Inflammatory macrophage treated with lipopolysaccharide for 4 hours (primary cell): ENCODE measurements around the gene GJC1.
"Not testable (repeated sequence)": the region's sequence is repeated elsewhere in the genome, so short reads cannot be mapped to it uniquely, and the experiment has no call there.

ENCODE experiments used
- DNase-seq: peaks from one replicate; pipeline ENCODE4 v3.0.0-alpha.2; 2020

GJC1 gene

DNA sequence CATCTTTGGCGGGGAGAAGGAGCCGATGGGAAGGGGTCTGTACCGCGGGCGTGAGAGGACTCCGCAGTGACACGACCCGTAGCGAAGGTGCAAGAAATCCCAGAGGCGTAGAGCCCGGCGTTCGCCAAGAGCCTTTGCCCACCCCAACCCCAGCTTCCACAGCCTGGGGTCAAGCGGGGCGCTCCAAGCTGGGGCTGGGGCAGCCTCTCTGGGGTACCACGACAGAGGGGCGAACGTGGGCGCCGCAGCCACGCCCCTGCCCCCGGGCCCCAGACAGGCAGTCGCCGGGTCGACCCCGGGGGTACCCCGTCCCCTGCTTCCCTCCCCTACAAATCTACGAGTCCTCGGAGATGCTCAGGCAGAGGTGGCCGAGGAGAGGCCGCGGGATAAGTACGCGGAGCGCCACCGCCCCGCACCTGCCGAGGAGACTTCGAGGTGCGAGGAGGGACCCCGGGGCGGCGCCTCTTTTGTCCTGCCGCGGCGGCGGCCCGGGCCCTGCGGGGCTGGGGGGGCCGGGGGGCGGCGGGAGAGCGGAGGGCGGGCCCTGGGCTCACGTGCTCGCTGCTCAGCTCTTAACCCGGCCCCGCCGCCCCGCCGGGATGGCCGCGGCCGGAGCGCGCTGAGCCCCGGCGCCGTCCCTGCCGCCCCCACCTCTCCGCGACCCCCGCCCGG lies 71.5 kb downstream of the GJC1 start, which contains the start of gene ADAM11:
TSS of gene ADAM11 (plus strand) at position 575 of the 672 bp plus-strand sequence. CDS start 212 bp downstream, outside the sequence.
- no peak for DNase-seq

GRCh38 chr17:44757918-44758413 lies 72.1 kb downstream of the GJC1 start:
- no peak for DNase-seq

GRCh38 chr17:44757045-44757917 lies 72.8 kb downstream of the GJC1 start:
- DNase-seq: no peak

GRCh38 chr17:44755180-44755579 lies 74.9 kb downstream of the GJC1 start:
- DNase-seq: not testable (repeated sequence)

DNA sequence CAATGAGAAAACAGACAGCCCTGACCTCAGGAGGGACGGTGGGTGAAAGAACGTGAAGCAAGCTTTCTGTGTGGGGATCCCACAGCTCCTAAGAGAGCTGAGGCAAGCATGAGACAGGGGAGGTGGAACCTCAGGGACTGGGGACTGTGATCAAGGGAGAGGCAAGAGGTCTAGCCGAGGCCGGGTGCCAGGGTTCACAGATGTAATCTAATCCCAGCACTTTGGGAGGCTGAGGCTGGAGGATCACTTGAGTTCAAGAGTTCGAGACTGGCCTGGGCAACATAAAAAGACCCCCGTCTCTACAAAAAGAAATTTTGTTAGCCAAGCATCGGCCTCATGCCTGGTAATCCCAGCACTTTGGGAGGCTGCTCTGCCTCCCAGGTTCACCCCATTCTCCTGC lies 75.8 kb downstream of the GJC1 start:
- no peak for DNase-seq

- DNase-seq: no peak
Measured at GRCh38 chr17:44752953-44753861, 76.9 kb downstream of the GJC1 start.

- no peak for DNase-seq
Measured at GRCh38 chr17:44751806-44752205, 78.3 kb downstream of the GJC1 start.

GRCh38 chr17:44751331-44751730 lies 78.8 kb downstream of the GJC1 start:
- DNase-seq: no peak

- no peak for DNase-seq
Measured at GRCh38 chr17:44749980-44750318, 80.1 kb downstream of the GJC1 start.

DNA sequence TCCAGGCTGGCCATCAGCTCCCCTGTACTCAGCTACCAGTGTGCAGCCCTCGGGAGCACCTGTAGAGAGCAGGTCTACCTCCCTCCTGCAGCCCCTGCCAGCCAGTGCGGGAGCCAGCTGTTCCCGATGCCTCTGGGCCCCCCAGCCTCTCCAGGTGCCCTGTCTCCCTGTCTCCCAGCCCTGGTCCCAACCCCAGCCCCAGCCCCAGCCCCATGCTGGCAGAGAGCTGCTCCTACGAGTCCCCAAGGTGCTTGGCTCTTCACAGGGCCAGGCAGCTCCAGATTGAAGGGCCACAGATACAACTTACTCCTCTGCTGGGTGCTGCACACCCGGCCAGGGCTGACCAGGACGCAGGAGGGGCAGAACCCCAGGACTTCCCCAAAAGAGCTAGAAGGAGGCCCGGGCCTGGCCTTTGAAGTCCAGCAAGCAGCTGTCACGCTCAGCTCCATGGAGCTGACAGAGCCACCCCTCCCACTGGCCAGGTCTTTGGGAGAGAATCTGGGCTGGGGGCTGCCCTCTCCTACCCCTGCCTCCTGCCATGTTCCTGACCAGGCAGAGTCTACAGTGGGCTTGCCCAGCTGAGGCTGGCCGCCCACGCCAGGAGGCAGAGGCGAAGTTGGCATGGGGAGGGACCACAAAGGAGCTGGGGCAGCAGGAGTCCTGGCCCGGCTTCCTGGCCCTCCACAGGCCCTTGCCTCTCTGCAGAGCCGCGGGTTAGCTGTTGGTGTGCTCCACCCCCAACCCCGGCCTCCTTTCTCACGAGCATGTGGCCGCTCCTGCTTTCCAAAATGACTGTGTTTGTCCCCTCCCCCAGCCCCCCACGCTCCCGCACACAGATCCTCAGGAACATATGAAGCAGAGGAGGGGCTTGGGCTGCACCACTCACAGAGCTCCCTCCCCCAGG lies 80.8 kb downstream of the GJC1 start:
- DNase-seq: no peak
